NB4 (cell line): ENCODE data around the gene OR2A42.
A peak's percentile ranks its signal among the peaks of the same experiment; 100 is the strongest.
"Not testable (repeated sequence)": the region's sequence is repeated elsewhere in the genome, so short reads cannot be mapped to it uniquely, and the experiment has no call there.

Experiments used
- DNase-seq: peaks from one replicate; pipeline ENCODE4 v3.0.0; 2010; ENCODE audit warnings: low read depth
- H3K4me3 ChIP-seq: one replicate; pipeline ENCODE4 v1.5.1; 2011; ENCODE audit warnings: mild to moderate bottlenecking, low read depth, low read length, moderate library complexity
- CTCF ChIP-seq: IDR thresholded peaks from one replicate; pipeline ENCODE4 v1.5.1; 2012; ENCODE audit warnings: low read depth, low read length
- MAX ChIP-seq: IDR thresholded peaks from 2 replicates; pipeline ENCODE4 v1.6.1; 2011; ENCODE audit warnings: low read depth, low read length
- MYC ChIP-seq: IDR thresholded peaks from 2 replicates; pipeline ENCODE4 v1.6.1; 2011; ENCODE audit warnings: low read depth, low read length
- POLR2A ChIP-seq: IDR thresholded peaks from 2 replicates; pipeline ENCODE4 v1.6.1; 2011; ENCODE audit warnings: mild to moderate bottlenecking; ENCODE audit not compliant: insufficient read length; ENCODE audit errors: extremely low read depth

OR2A42 gene

GRCh38 chr7:144255471-144255897 lies 16.1 kb upstream of the OR2A42 start:
- peak; percentile 1 for DNase-seq
- H3K4me3 ChIP-seq = no peak overlapping the region
- TF ChIP-seq CTCF = no peak
- no peak for TF ChIP-seq POLR2A
- TF ChIP-seq MYC = no peak
- no peak for TF ChIP-seq MAX

GRCh38 chr7:144252307-144252706 lies 12.9 kb upstream of the OR2A42 start:
- not testable (repeated sequence) for H3K4me3 ChIP-seq, DNase-seq

- H3K4me3 ChIP-seq, DNase-seq: not testable (repeated sequence)
Observed at GRCh38 chr7:144247674-144248330, 8.4 kb upstream of the OR2A42 start.

- not testable (repeated sequence) for DNase-seq, H3K4me3 ChIP-seq
Observed at GRCh38 chr7:144246967-144247366, 7.6 kb upstream of the OR2A42 start.

- H3K4me3 ChIP-seq, DNase-seq: not testable (repeated sequence)
Observed at GRCh38 chr7:144245372-144245771, 6.0 kb upstream of the OR2A42 start.

- H3K4me3 ChIP-seq, DNase-seq: not testable (repeated sequence)
Observed at GRCh38 chr7:144238530-144239082, 799 bp downstream of the OR2A42 start.

- DNase-seq, H3K4me3 ChIP-seq: not testable (repeated sequence)
Observed at GRCh38 chr7:144233039-144233438, 6.4 kb downstream of the OR2A42 start.

- H3K4me3 ChIP-seq, DNase-seq: not testable (repeated sequence)
Observed at GRCh38 chr7:144231027-144231426, 8.4 kb downstream of the OR2A42 start.

GRCh38 chr7:144228810-144229209 lies 10.6 kb downstream of the OR2A42 start:
- DNase-seq, H3K4me3 ChIP-seq: not testable (repeated sequence)

GRCh38 chr7:144226866-144227265 lies 12.5 kb downstream of the OR2A42 start:
- not testable (repeated sequence) for H3K4me3 ChIP-seq

GRCh38 chr7:144223675-144224074 lies 15.7 kb downstream of the OR2A42 start:
- DNase-seq, H3K4me3 ChIP-seq: not testable (repeated sequence)

More at GRCh38 chr7:144226866-144227265, 12.5 kb downstream of the OR2A42 start:
- DNase-seq = not testable (repeated sequence)

- not testable (repeated sequence) for H3K4me3 ChIP-seq, DNase-seq
Observed at GRCh38 chr7:144220531-144220930, 18.9 kb downstream of the OR2A42 start.

- H3K4me3 ChIP-seq, DNase-seq: not testable (repeated sequence)
Observed at GRCh38 chr7:144219149-144219548, 20.3 kb downstream of the OR2A42 start.

GRCh38 chr7:144218581-144218980 lies 20.8 kb downstream of the OR2A42 start:
- H3K4me3 ChIP-seq, DNase-seq: not testable (repeated sequence)

- not testable (repeated sequence) for DNase-seq, H3K4me3 ChIP-seq
Observed at GRCh38 chr7:144217200-144217599, 22.2 kb downstream of the OR2A42 start.

- DNase-seq, H3K4me3 ChIP-seq: not testable (repeated sequence)
Observed at GRCh38 chr7:144205306-144205705, 34.1 kb downstream of the OR2A42 start.

GRCh38 chr7:144203086-144203485 lies 36.3 kb downstream of the OR2A42 start:
- H3K4me3 ChIP-seq, DNase-seq: not testable (repeated sequence)

- DNase-seq, H3K4me3 ChIP-seq: not testable (repeated sequence)
Observed at GRCh38 chr7:144201978-144202377, 37.4 kb downstream of the OR2A42 start.
